HepG2 (cell line): Measurements from ENCODE around the gene STEAP3. TPM values are rescaled to one million over a fixed set of nuclear protein-coding genes. Genes with fewer than 3 reads are reported as not detected.

Experiments used
- ARNT2 ChIP-seq: sonication (generic); formaldehyde crosslinking; IDR thresholded peaks from 2 replicates; pipeline ENCODE4 v1.8.0; 2022; ENCODE audit warnings: mild to moderate bottlenecking, low read depth, missing genetic modification reagents, moderate library complexity
- ATF7 ChIP-seq, 2 experiments: fragments of 450-650 bp in 1 of 2; sonication (generic) in 1 of 2; formaldehyde crosslinking in 1 of 2; IDR thresholded peaks; 2 replicates each; pipeline versions ENCODE4 v1.4.0 to v1.6.1; 2016 to 2020; ENCODE audit warnings: antibody characterized with exemption in 1 of 2, mild to moderate bottlenecking in 1 of 2, missing genetic modification reagents in 1 of 2
- CCAR2 ChIP-seq: fragments of 200-400 bp; formaldehyde crosslinking; optimal IDR thresholded peaks from 2 replicates; pipeline ENCODE3; 2018; ENCODE audit warnings: low read depth, mild to moderate bottlenecking, low read length, moderate library complexity
- KLF12 ChIP-seq: sonication (generic); formaldehyde crosslinking; IDR thresholded peaks from 2 replicates; pipeline ENCODE4 v1.4.0; 2020; ENCODE audit warnings: missing genetic modification reagents, borderline replicate concordance
- KLF6 ChIP-seq: IDR thresholded peaks from 2 replicates; pipeline ENCODE4 v1.8.0; 2016; ENCODE audit warnings: missing biosample characterization, missing genetic modification reagents
- NFE2L1 ChIP-seq: sonication (generic); formaldehyde crosslinking; IDR thresholded peaks from 2 replicates; pipeline ENCODE4 v1.4.0; 2020; ENCODE audit warnings: missing genetic modification reagents, mild to moderate bottlenecking, borderline replicate concordance
- RBM39 ChIP-seq: fragments of 200-400 bp; formaldehyde crosslinking; IDR thresholded peaks from one replicate; pipeline ENCODE4 v1.6.1; 2018; ENCODE audit warnings: antibody characterized with exemption, mild to moderate bottlenecking, low read depth, low read length; ENCODE audit not compliant: poor library complexity, severe bottlenecking
- RORA ChIP-seq: sonication (generic); formaldehyde crosslinking; IDR thresholded peaks from 2 replicates; pipeline ENCODE4 v1.5.0; 2020; ENCODE audit warnings: mild to moderate bottlenecking, missing genetic modification reagents, moderate library complexity
- ZNF251 ChIP-seq: sonication (generic); formaldehyde crosslinking; IDR thresholded peaks from 2 replicates; pipeline ENCODE4 v1.9.0; 2021; ENCODE audit warnings: mild to moderate bottlenecking, missing genetic modification reagents
- ZNF367 ChIP-seq: sonication (generic); formaldehyde crosslinking; IDR thresholded peaks from 2 replicates; pipeline ENCODE4 v1.4.0; 2020; ENCODE audit warnings: missing genetic modification reagents, borderline replicate concordance
- ZNF510 ChIP-seq: sonication (generic); formaldehyde crosslinking; IDR thresholded peaks from 2 replicates; pipeline ENCODE4 v1.4.0; 2020; ENCODE audit warnings: low read depth, mild to moderate bottlenecking, missing genetic modification reagents
- ZNF619 ChIP-seq: sonication (generic); formaldehyde crosslinking; IDR thresholded peaks from 2 replicates; pipeline ENCODE4 v1.4.0; 2020; ENCODE audit warnings: mild to moderate bottlenecking, missing genetic modification reagents
- ZNF674 ChIP-seq: sonication (generic); formaldehyde crosslinking; IDR thresholded peaks from 2 replicates; pipeline ENCODE4 v1.5.0; 2020; ENCODE audit warnings: low read depth, mild to moderate bottlenecking, missing genetic modification reagents
- ZNF678 ChIP-seq: sonication (generic); formaldehyde crosslinking; IDR thresholded peaks from 2 replicates; pipeline ENCODE4 v1.4.0; 2020; ENCODE audit warnings: mild to moderate bottlenecking, missing genetic modification reagents
- ZNF749 ChIP-seq: sonication (generic); formaldehyde crosslinking; IDR thresholded peaks from 2 replicates; pipeline ENCODE4 v1.8.0; 2022; ENCODE audit warnings: mild to moderate bottlenecking, missing genetic modification reagents, moderate library complexity, borderline replicate concordance
- polyA plus RNA-seq, 8 experiments: library from polyadenylated mRNA; depleted of rRNA in 3 of 8; stranded (reverse) in 7 of 8; unstranded in 1 of 8; fragments of >200 nt; fragmentation: Illumina TruSeq in 4 of 8; extraction: Trizol in 4 of 8; gene quantifications; 2 replicates each; pipeline versions ENCODE4 v1.2.1 to v1.2.3, GENCODE V29; 2011 to 2016; ENCODE audit warnings: low read depth in 4 of 8, missing spikeins in 1 of 8, mixed read lengths in 1 of 8; ENCODE audit not compliant: insufficient read depth in 1 of 8
- total RNA-seq, 5 experiments: library from RNA; depleted of rRNA; stranded (reverse); fragments of >200 nt; fragmentation: Illumina TruSeq; extraction: Trizol; gene quantifications; 2 replicates each; pipeline ENCODE4 v1.2.3, GENCODE V29; 2016; ENCODE audit warnings: low read depth in 1 of 5
- TF ChIP-seq, protein P1 (sequence below): sonication (generic); formaldehyde crosslinking; IDR thresholded peaks from 2 replicates; pipeline ENCODE4 v1.8.0; 2022; ENCODE audit warnings: mild to moderate bottlenecking, missing genetic modification reagents, moderate library complexity
- TF ChIP-seq, protein P2 (sequence below): sonication (generic); formaldehyde crosslinking; IDR thresholded peaks from 2 replicates; pipeline ENCODE4 v1.5.0; 2020; ENCODE audit warnings: mild to moderate bottlenecking, missing genetic modification reagents
- TF ChIP-seq, protein P3 (sequence below): sonication (generic); formaldehyde crosslinking; IDR thresholded peaks from 2 replicates; pipeline ENCODE4 v1.8.1; 2023; ENCODE audit warnings: mild to moderate bottlenecking, missing genetic modification reagents, borderline replicate concordance
- TF ChIP-seq, protein P4 (sequence below): sonication (generic); formaldehyde crosslinking; IDR thresholded peaks from 2 replicates; pipeline ENCODE4 v1.4.0; 2020; ENCODE audit warnings: missing genetic modification reagents

STEAP3 gene
- total and polyA plus RNA-seq, 2 of the 13 experiments (the other 11 are each of a cell fraction or from before 2014, with no cell fraction given), result 7.3 to 21.1 TPM

DNA sequence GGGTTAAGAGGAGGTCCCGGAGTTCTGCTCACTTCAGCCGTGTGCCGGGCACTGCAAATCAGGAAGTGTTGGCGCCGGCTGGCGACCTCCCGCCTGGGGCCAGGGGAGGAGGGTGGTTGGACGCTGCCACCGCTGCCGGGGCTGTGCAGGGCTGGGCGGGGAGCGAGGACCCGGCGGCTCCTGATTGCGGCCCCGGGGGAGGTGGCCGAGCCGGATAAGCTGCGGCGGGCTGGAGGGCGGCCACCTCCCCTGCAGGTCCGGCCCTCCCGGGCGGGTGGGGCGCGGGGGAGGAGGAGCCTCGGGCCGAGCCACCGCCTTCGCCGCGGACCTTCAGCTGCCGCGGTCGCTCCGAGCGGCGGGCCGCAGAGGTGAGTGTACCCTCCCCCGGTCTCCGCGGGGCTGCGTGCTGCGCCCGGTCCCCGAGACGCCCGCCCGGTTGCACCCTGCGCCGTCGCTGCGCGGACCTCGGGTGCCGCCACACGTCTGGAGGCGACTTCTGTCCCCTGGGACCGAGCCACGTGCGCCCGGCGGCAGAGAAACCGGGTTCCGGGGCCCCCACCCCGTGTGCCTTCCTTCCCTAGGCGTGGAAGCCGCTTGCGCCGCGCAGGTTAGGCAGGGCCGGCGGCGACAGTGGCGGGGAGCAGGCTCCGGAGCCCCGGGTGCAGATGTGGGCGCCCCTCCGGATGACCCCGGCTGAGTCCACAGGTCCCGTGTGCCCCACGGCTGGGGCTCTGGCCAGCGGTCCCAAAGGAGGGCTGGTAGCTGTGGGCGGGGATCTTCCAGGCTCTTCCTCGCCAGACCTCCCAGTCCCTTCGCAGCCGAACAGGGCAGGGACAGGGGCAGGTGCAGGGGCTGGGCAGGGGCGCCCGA, at the start of gene STEAP3 (continued):
- TF ChIP-seq, protein P1, sequence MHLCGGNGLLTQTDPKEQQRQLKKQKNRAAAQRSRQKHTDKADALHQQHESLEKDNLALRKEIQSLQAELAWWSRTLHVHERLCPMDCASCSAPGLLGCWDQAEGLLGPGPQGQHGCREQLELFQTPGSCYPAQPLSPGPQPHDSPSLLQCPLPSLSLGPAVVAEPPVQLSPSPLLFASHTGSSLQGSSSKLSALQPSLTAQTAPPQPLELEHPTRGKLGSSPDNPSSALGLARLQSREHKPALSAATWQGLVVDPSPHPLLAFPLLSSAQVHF (CRISPR knock-in tag), result no peak
- TF ChIP-seq RBM39, result no peak
- TF ChIP-seq ATF7 (IDR thresholded peaks at IDR 0.05), result no peak
- peak; percentile 17; the same call in 1 of the 2 replicates for TF ChIP-seq ATF7 (CRISPR knock-in tag; IDR thresholded peaks at IDR 0.05)
- TF ChIP-seq, protein P2, sequence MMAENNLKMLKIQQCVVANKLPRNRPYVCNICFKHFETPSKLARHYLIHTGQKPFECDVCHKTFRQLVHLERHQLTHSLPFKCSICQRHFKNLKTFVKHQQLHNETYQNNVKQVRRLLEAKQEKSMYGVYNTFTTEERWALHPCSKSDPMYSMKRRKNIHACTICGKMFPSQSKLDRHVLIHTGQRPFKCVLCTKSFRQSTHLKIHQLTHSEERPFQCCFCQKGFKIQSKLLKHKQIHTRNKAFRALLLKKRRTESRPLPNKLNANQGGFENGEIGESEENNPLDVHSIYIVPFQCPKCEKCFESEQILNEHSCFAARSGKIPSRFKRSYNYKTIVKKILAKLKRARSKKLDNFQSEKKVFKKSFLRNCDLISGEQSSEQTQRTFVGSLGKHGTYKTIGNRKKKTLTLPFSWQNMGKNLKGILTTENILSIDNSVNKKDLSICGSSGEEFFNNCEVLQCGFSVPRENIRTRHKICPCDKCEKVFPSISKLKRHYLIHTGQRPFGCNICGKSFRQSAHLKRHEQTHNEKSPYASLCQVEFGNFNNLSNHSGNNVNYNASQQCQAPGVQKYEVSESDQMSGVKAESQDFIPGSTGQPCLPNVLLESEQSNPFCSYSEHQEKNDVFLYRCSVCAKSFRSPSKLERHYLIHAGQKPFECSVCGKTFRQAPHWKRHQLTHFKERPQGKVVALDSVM (CRISPR knock-in tag), result peak; percentile 18
- TF ChIP-seq, protein P3, sequence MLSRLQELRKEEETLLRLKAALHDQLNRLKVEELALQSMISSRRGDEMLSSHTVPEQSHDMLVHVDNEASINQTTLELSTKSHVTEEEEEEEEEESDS, result peak; percentile 88; the same call in 1 of the 2 replicates
- TF ChIP-seq KLF12 (CRISPR knock-in tag), result no peak
- TF ChIP-seq KLF6 (CRISPR knock-in tag), result no peak
- no peak for TF ChIP-seq ZNF251 (CRISPR knock-in tag)
- peak; percentile 85 for TF ChIP-seq ARNT2 (CRISPR knock-in tag)
- no peak for TF ChIP-seq RORA (CRISPR knock-in tag)
- TF ChIP-seq ZNF678, result no peak; the same call in 1 of the 2 replicates
- no peak for TF ChIP-seq NFE2L1 (CRISPR knock-in tag)
- no peak for TF ChIP-seq ZNF674 (CRISPR knock-in tag)
- peak; percentile 86; the same call in 1 of the 2 replicates for TF ChIP-seq ZNF510 (CRISPR knock-in tag)
- TF ChIP-seq CCAR2, result no peak
- TF ChIP-seq, protein P4, sequence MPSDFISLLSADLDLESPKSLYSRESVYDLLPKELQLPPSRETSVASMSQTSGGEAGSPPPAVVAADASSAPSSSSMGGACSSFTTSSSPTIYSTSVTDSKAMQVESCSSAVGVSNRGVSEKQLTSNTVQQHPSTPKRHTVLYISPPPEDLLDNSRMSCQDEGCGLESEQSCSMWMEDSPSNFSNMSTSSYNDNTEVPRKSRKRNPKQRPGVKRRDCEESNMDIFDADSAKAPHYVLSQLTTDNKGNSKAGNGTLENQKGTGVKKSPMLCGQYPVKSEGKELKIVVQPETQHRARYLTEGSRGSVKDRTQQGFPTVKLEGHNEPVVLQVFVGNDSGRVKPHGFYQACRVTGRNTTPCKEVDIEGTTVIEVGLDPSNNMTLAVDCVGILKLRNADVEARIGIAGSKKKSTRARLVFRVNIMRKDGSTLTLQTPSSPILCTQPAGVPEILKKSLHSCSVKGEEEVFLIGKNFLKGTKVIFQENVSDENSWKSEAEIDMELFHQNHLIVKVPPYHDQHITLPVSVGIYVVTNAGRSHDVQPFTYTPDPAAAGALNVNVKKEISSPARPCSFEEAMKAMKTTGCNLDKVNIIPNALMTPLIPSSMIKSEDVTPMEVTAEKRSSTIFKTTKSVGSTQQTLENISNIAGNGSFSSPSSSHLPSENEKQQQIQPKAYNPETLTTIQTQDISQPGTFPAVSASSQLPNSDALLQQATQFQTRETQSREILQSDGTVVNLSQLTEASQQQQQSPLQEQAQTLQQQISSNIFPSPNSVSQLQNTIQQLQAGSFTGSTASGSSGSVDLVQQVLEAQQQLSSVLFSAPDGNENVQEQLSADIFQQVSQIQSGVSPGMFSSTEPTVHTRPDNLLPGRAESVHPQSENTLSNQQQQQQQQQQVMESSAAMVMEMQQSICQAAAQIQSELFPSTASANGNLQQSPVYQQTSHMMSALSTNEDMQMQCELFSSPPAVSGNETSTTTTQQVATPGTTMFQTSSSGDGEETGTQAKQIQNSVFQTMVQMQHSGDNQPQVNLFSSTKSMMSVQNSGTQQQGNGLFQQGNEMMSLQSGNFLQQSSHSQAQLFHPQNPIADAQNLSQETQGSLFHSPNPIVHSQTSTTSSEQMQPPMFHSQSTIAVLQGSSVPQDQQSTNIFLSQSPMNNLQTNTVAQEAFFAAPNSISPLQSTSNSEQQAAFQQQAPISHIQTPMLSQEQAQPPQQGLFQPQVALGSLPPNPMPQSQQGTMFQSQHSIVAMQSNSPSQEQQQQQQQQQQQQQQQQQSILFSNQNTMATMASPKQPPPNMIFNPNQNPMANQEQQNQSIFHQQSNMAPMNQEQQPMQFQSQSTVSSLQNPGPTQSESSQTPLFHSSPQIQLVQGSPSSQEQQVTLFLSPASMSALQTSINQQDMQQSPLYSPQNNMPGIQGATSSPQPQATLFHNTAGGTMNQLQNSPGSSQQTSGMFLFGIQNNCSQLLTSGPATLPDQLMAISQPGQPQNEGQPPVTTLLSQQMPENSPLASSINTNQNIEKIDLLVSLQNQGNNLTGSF (CRISPR knock-in tag), result no peak; the same call in 1 of the 2 replicates
- no peak for TF ChIP-seq ZNF367 (CRISPR knock-in tag)
- TF ChIP-seq ZNF619, result no peak
- TF ChIP-seq ZNF749 (CRISPR knock-in tag), result no peak
